BE2C (cell line): ENCODE measurements around the gene DPF3.

Experiments
- DNase-seq: peaks from one replicate; pipeline ENCODE4 v3.0.0-alpha.2; 2020
- H3K27me3 ChIP-seq: fragments of 250-450 bp; sonication (Bioruptor Pico); 2 replicates; pipeline ENCODE4 v1.5.1; 2020; ENCODE audit warnings: mild to moderate bottlenecking
- H3K36me3 ChIP-seq: fragments of 250-450 bp; sonication (Bioruptor Pico); 2 replicates; pipeline ENCODE4 v1.5.1; 2020; ENCODE audit warnings: mild to moderate bottlenecking
- H3K4me1 ChIP-seq: fragments of 250-450 bp; sonication (Bioruptor Pico); 2 replicates; pipeline ENCODE4 v1.5.1; 2020
- H3K4me3 ChIP-seq: 2 replicates; pipeline ENCODE4 v1.5.1; 2011; ENCODE audit warnings: low read depth, low read length
- H3K9me3 ChIP-seq: fragments of 250-450 bp; sonication (Bioruptor Pico); 2 replicates; pipeline ENCODE4 v1.5.1; 2020
- TF ChIP-seq, protein P1 (sequence below): IDR thresholded peaks from 2 replicates; pipeline ENCODE4 v1.5.1; 2012; ENCODE audit warnings: mild to moderate bottlenecking, low read depth, low read length

DPF3 gene

DNA sequence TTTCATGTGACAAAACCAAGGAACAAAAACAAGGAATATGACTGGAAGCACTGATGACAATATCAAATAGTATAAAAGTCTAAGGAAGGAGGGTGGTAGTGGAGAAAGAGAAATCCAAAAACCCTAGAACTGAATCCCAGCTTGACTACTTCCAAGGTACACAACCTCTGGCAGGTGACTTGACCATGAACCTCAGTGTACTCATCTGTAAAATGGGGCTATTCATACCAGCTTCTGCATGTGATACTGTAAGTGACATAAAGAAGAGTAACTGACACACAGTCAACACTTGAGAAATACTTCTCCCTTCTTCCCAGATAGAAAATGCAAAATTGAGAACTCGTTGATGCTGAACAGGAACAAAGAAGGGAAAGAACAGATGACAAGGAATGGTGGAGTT is 10.3 kb upstream of the DPF3 start:
- H3K9me3 ChIP-seq, result no peaks in the 10 kb centered on the region; the same call in 1 of the 2 replicates
- peaks cover 12% of the 10 kb centered on the region for H3K4me1 ChIP-seq
- DNase-seq, result no peak
- no peaks in the 10 kb centered on the region for H3K36me3 ChIP-seq
- H3K27me3 ChIP-seq, result no peaks in the 10 kb centered on the region
- TF ChIP-seq, protein P1, sequence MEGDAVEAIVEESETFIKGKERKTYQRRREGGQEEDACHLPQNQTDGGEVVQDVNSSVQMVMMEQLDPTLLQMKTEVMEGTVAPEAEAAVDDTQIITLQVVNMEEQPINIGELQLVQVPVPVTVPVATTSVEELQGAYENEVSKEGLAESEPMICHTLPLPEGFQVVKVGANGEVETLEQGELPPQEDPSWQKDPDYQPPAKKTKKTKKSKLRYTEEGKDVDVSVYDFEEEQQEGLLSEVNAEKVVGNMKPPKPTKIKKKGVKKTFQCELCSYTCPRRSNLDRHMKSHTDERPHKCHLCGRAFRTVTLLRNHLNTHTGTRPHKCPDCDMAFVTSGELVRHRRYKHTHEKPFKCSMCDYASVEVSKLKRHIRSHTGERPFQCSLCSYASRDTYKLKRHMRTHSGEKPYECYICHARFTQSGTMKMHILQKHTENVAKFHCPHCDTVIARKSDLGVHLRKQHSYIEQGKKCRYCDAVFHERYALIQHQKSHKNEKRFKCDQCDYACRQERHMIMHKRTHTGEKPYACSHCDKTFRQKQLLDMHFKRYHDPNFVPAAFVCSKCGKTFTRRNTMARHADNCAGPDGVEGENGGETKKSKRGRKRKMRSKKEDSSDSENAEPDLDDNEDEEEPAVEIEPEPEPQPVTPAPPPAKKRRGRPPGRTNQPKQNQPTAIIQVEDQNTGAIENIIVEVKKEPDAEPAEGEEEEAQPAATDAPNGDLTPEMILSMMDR, result no peak
- H3K4me3 ChIP-seq, result no peak overlapping the region

DNA sequence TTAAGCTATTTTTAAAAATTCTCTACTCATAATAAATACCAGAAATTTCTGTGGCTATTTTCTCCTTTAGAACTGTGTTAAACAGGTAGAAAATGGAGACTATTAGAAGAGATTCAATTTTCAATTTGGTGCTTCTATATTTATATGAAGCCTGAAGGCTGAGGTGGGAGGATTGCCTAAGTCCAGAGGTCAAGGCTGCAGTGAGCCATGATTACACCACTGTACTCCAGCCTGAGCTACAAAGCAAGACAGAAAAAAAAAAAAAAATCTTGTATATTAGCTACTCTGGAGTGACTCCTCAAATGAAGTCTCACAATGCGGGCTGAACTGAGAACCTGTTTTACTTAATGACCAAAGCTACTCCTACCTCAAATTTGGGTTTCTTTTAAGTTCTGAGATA is 9.8 kb upstream of the DPF3 start:
- Histone ChIP-seq H3K4me1 (peaks cover 12% of the 10 kb centered on the region), H3K4me3 (no peak overlapping the region), H3K9me3 (no peaks in the 10 kb centered on the region; the same call in 1 of the 2 replicates), H3K27me3 (no peaks in the 10 kb centered on the region), H3K36me3 (no peaks in the 10 kb centered on the region)
- TF ChIP-seq, protein P1, result no peak
- DNase-seq, result no peak

DNA sequence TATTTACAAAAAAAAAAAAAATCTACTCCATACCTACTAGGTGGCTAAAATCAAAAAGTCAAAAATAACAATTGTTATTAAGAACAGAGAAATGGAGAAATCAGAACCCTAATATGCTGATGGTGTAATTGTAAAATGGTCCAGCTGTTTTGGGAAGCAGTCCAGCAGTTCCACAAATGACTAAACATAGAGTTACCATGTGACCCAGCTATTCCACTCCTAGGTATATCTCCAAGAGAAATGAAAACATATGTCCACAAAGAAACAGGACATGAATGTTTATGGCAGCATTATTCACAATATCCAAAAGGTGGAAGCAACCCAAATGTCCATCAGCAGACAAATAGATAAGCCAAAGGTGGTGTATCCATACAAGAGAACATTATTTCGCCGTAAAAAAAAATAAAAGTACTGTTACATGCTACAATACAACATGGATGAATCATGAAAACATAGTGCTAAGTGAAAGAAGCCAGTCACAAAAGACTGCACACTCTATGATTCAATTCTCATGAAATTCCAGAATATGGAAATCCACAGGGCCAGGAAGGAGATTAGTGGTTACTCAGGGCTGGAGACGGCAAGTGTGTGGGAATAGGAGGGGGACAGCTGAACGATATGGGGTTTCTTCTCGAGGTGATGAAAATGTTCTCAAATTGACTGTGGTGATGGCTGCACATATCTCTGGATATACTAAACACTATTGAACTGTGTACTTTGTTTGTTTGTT is 9.1 kb upstream of the DPF3 start:
- H3K9me3 ChIP-seq, result no peaks in the 10 kb centered on the region; the same call in 1 of the 2 replicates
- TF ChIP-seq, protein P1, result no peak
- H3K36me3 ChIP-seq, result no peaks in the 10 kb centered on the region
- H3K27me3 ChIP-seq, result no peaks in the 10 kb centered on the region
- DNase-seq, result no peak
- peaks cover 9% of the 10 kb centered on the region for H3K4me1 ChIP-seq
- H3K4me3 ChIP-seq, result no peak overlapping the region

DNA sequence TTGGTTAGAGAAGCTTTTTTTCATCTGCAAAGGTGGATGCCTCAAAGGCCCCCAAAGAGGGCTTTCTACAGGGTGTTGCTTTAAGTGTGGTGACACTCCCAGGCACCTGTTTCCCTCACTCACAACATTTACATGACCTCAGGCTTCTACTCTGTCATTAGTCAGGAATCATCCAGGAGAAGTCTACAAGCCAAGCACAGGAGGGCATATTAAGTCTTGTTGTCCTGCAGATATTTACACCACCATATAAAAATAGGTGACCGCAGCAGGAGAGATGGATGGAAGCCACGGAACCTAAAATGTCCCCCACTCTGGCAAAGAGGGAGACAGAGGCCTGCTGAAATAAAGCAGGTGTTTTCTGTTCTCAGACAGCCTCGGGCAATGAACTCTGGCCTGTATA is 7.5 kb upstream of the DPF3 start:
- no peak overlapping the region for H3K4me3 ChIP-seq
- H3K9me3 ChIP-seq, result no peaks in the 10 kb centered on the region; the same call in 1 of the 2 replicates
- DNase-seq, result no peak
- no peaks in the 10 kb centered on the region; the same call in 1 of the 2 replicates for H3K4me1 ChIP-seq
- TF ChIP-seq, protein P1, result no peak
- no peaks in the 10 kb centered on the region for H3K36me3 ChIP-seq
- H3K27me3 ChIP-seq, result no peaks in the 10 kb centered on the region

DNA sequence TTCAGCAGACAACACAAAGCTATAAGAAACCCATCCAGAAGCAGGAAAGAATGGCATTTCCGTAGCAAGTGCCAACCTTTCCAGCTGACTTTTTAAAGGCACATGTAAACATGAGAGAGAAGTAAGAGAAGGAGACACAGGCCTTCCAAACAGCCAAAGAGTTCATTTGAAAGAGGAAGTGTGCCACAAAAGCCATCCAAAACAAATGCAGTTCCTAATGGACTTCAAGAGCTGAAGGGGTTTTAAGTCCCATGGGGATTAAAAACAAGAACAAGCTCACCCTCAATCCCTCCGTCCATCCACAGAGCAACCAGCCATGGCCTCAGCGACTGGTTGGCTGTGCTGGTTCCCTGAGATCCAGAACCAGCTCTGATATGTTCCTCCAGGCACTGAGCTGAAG is 4.5 kb upstream of the DPF3 start:
- Histone ChIP-seq H3K36me3 (no peaks in the 10 kb centered on the region), H3K27me3 (no peaks in the 10 kb centered on the region)
- TF ChIP-seq, protein P1, result no peak

DNA sequence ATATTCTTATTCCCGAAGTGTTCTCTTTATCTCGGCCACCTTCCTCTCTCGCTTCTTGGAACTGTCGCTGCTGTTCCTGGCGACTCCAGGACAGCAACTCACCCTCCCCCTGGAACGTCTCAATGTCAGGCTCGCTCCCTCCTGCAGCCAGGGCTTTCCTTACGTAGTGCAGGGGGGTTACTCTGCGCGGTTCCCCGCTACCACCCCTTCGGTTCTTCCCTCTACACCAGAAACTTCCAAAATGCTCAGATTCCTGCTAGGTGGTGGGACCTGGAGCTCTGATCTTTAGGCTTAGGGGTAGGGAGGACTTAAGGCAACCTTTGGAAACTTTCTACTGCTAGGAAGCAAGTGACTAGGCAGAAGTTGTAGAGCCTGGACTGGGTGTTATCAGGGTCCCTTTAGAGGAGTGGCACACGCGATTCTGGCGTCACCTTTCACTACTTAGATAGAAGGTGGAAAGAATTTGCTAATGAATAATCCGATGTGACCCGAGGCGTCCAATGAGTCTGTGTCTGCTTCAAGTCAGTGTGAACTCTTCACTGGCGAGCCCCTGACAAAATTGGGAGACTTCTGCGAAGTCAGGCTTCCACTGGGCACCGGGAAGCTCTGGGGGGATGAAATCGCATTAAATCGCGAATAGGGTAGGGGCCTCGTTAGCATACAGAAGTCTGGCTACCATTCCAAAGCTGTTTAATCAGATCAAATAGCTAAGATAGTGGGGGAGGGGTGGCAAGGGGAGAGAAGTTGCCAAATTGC is 900 bp upstream of the DPF3 start:
- TF ChIP-seq, protein P1, result no peak
- Histone ChIP-seq H3K4me3 (peak overlapping the region; percentile 95), H3K9me3 (no peaks in the 10 kb centered on the region), H3K36me3 (no peaks in the 10 kb centered on the region), H3K4me1 (no peaks in the 10 kb centered on the region), H3K27me3 (no peaks in the 10 kb centered on the region)
- DNase-seq, result peak; percentile 37

More for the DNA sequence above, 4.5 kb upstream of the DPF3 start:
- Histone ChIP-seq H3K9me3 (no peaks in the 10 kb centered on the region), H3K4me1 (no peaks in the 10 kb centered on the region), H3K4me3 (no peak overlapping the region)
- DNase-seq, result no peak
